Neural progenitor cell (in vitro differentiated cells): ENCODE data around the gene OPRL1. TPM values are rescaled to one million over a fixed set of nuclear protein-coding genes. Genes with fewer than 3 reads are reported as not detected.

Source experiments
- DNase-seq: peaks from one replicate; pipeline ENCODE4 v3.0.0-alpha.2; 2016; ENCODE audit warnings: low spot score
- H2AFZ ChIP-seq: fragments of 200-600 bp; sonication (generic); replicated peaks from 2 replicates; pipeline ENCODE4 v1.6.1; 2016; ENCODE audit warnings: antibody characterized with exemption
- H3F3A ChIP-seq: fragments of 200-600 bp; sonication (generic); 2 replicates; pipeline ENCODE4 v1.6.1; 2016; ENCODE audit warnings: antibody characterized with exemption, low read depth
- H3K27ac ChIP-seq: fragments of 200-600 bp; sonication (generic); 2 replicates; pipeline ENCODE4 v1.5.1; 2016; ENCODE audit warnings: mild to moderate bottlenecking
- H3K27me3 ChIP-seq: fragments of 200-600 bp; sonication (generic); 2 replicates; pipeline ENCODE4 v1.6.1; 2016; ENCODE audit warnings: mild to moderate bottlenecking, moderate library complexity
- H3K36me3 ChIP-seq: fragments of 200-600 bp; sonication (generic); 2 replicates; pipeline ENCODE4 v1.5.1; 2016
- H3K4me1 ChIP-seq: fragments of 200-600 bp; sonication (generic); 2 replicates; pipeline ENCODE4 v1.6.1; 2016; ENCODE audit warnings: mixed run types
- H3K4me2 ChIP-seq: fragments of 200-600 bp; sonication (generic); 2 replicates; pipeline ENCODE4 v1.6.1; 2016
- H3K4me3 ChIP-seq: fragments of 200-600 bp; sonication (generic); 2 replicates; pipeline ENCODE4 v1.5.1; 2016
- H3K79me2 ChIP-seq: fragments of 200-600 bp; sonication (generic); 2 replicates; pipeline ENCODE4 v1.6.1; 2016; ENCODE audit warnings: low read depth
- H3K9ac ChIP-seq: fragments of 200-600 bp; sonication (generic); 2 replicates; pipeline ENCODE4 v1.6.1; 2016
- H3K9me3 ChIP-seq: fragments of 200-600 bp; sonication (generic); 2 replicates; pipeline ENCODE4 v1.5.1; 2016; ENCODE audit warnings: low read depth
- H4K20me1 ChIP-seq: fragments of 200-600 bp; sonication (generic); 2 replicates; pipeline ENCODE4 v1.6.1; 2016; ENCODE audit warnings: low read depth
- H3K27ac Mint-ChIP-seq: 3 replicates; pipeline ENCODE4 v1.8.0; 2021; ENCODE audit warnings: mixed read lengths
- H3K27me3 Mint-ChIP-seq: 2 replicates; pipeline ENCODE4 v1.8.0; 2022; ENCODE audit warnings: low read depth, mild to moderate bottlenecking, inconsistent platforms, moderate library complexity, mixed read lengths; ENCODE audit not compliant: insufficient read depth
- H3K36me3 Mint-ChIP-seq: 3 replicates; pipeline ENCODE4 v1.8.0; 2021; ENCODE audit warnings: mixed read lengths
- H3K4me1 Mint-ChIP-seq: 3 replicates; pipeline ENCODE4 v1.8.0; 2021; ENCODE audit warnings: mixed read lengths
- H3K4me3 Mint-ChIP-seq: 3 replicates; pipeline ENCODE4 v1.8.0; 2021; ENCODE audit warnings: mild to moderate bottlenecking, moderate library complexity, mixed read lengths
- H3K9me3 Mint-ChIP-seq: 3 replicates; pipeline ENCODE4 v1.8.0; 2020; ENCODE audit warnings: mixed read lengths
- CTCF ChIP-seq: fragments of 200-600 bp; sonication (generic); IDR thresholded peaks from 2 replicates; pipeline ENCODE4 v1.5.1; 2017; ENCODE audit warnings: antibody characterized with exemption, mild to moderate bottlenecking
- EZH2 ChIP-seq: fragments of 200-600 bp; sonication (generic); IDR thresholded peaks from 2 replicates; pipeline ENCODE4 v1.6.1; 2017; ENCODE audit warnings: antibody characterized with exemption, mild to moderate bottlenecking, moderate library complexity
- EZH2phosphoT487 ChIP-seq: fragments of 200-600 bp; sonication (generic); IDR thresholded peaks from 2 replicates; pipeline ENCODE4 v1.6.1; 2017; ENCODE audit warnings: antibody characterized with exemption
- total RNA-seq: library from RNA; depleted of rRNA; stranded (reverse); fragments of >200 nt; gene quantifications from 2 replicates; pipeline ENCODE4 v1.2.3, GENCODE V29; 2015; ENCODE audit warnings: low replicate concordance

Gene OPRL1
- total RNA-seq, 1 donor from 2014 or later: 1.3 TPM

GRCh38 chr20:64090165-64090564 is 10.3 kb downstream of the OPRL1 start:
- H3K4me3 Mint-ChIP-seq: peak overlapping the region; percentile 42
- H3K4me1 Mint-ChIP-seq: peaks cover 22% of the 10 kb centered on the region
- Histone ChIP-seq H4K20me1 (no peaks in the 10 kb centered on the region), H3K79me2 (no peaks in the 10 kb centered on the region), H3K36me3 (no peaks in the 10 kb centered on the region), H3K4me1 (peaks cover 3% of the 10 kb centered on the region), H3K27me3 (peaks cover 66% of the 10 kb centered on the region), H3F3A (peaks cover 9% of the 10 kb centered on the region), H3K9ac (no peak overlapping the region), H3K4me2 (no peak overlapping the region), H2AFZ (no peak overlapping the region), H3K9me3 (no peaks in the 10 kb centered on the region), H3K4me3 (no peak overlapping the region), H3K27ac (no peak overlapping the region)
- H3K27me3 Mint-ChIP-seq: peaks cover 43% of the 10 kb centered on the region
- H3K36me3 Mint-ChIP-seq: no peaks in the 10 kb centered on the region
- TF ChIP-seq CTCF (no peak), EZH2 (no peak), EZH2phosphoT487 (no peak)
- peaks cover 15% of the 10 kb centered on the region for H3K9me3 Mint-ChIP-seq
- H3K27ac Mint-ChIP-seq: peak overlapping the region; percentile 32
- DNase-seq: peak; percentile 63

GRCh38 chr20:64091340-64091739 is 11.5 kb downstream of the OPRL1 start:
- H3K27me3 Mint-ChIP-seq: peaks cover 36% of the 10 kb centered on the region
- H3K9ac ChIP-seq: no peak overlapping the region
- H3K4me3 ChIP-seq: no peak overlapping the region
- H3K9me3 Mint-ChIP-seq: peaks cover 11% of the 10 kb centered on the region
- H3K27ac Mint-ChIP-seq: peak overlapping the region; percentile 81
- H3F3A ChIP-seq: peaks cover 9% of the 10 kb centered on the region
- peaks cover 54% of the 10 kb centered on the region for H3K27me3 ChIP-seq
- no peak overlapping the region for H3K27ac ChIP-seq
- H3K36me3 ChIP-seq: no peaks in the 10 kb centered on the region
- H2AFZ ChIP-seq: no peak overlapping the region
- H3K4me1 ChIP-seq: peaks cover 3% of the 10 kb centered on the region
- H3K9me3 ChIP-seq: no peaks in the 10 kb centered on the region
- no peaks in the 10 kb centered on the region for H3K79me2 ChIP-seq
- DNase-seq: no peak
- TF ChIP-seq CTCF (no peak), EZH2phosphoT487 (no peak), EZH2 (no peak)
- peak overlapping the region; percentile 66 for H3K4me3 Mint-ChIP-seq
- no peaks in the 10 kb centered on the region for H4K20me1 ChIP-seq
- no peaks in the 10 kb centered on the region for H3K36me3 Mint-ChIP-seq
- no peak overlapping the region for H3K4me2 ChIP-seq
- peaks cover 19% of the 10 kb centered on the region for H3K4me1 Mint-ChIP-seq

GRCh38 chr20:64091770-64092169 is 11.9 kb downstream of the OPRL1 start:
- no peak overlapping the region for H2AFZ ChIP-seq
- H3K27me3 Mint-ChIP-seq: peaks cover 34% of the 10 kb centered on the region
- no peaks in the 10 kb centered on the region for H4K20me1 ChIP-seq
- peak overlapping the region; percentile 81 for H3K27ac Mint-ChIP-seq
- H3K4me2 ChIP-seq: no peak overlapping the region
- H3K9me3 Mint-ChIP-seq: peaks cover 8% of the 10 kb centered on the region
- no peak overlapping the region for H3K27ac ChIP-seq
- no peak overlapping the region for H3K4me3 ChIP-seq
- TF ChIP-seq EZH2 (no peak), EZH2phosphoT487 (no peak), CTCF (no peak)
- peaks cover under 1% of the 10 kb centered on the region for H3K36me3 Mint-ChIP-seq
- no peaks in the 10 kb centered on the region for H3K79me2 ChIP-seq
- no peak overlapping the region for H3K9ac ChIP-seq
- peak overlapping the region; percentile 66 for H3K4me3 Mint-ChIP-seq
- H3F3A ChIP-seq: peaks cover 9% of the 10 kb centered on the region
- H3K27me3 ChIP-seq: peaks cover 50% of the 10 kb centered on the region
- no peaks in the 10 kb centered on the region for H3K9me3 ChIP-seq
- DNase-seq: peak; percentile 59
- peaks cover 3% of the 10 kb centered on the region for H3K4me1 ChIP-seq
- H3K36me3 ChIP-seq: no peaks in the 10 kb centered on the region
- peaks cover 19% of the 10 kb centered on the region for H3K4me1 Mint-ChIP-seq
